Brain microvascular endothelial cell (primary cell): Measurements from ENCODE around the gene ONECUT3.
A peak's percentile ranks its signal among the peaks of the same experiment; 100 is the strongest.

Source experiments
- DNase-seq: peaks from one replicate; pipeline ENCODE4 v3.0.0-alpha.2; 2020
- H3K27ac ChIP-seq: fragments of 250-450 bp; sonication (Bioruptor Pico); 2 replicates; pipeline ENCODE4 v1.5.1; 2020; ENCODE audit warnings: mild to moderate bottlenecking, moderate library complexity
- H3K27me3 ChIP-seq: fragments of 250-450 bp; sonication (Bioruptor Pico); replicated peaks from 2 replicates; pipeline ENCODE4 v1.5.1; 2020; ENCODE audit warnings: mild to moderate bottlenecking
- H3K36me3 ChIP-seq: fragments of 250-450 bp; sonication (Bioruptor Pico); replicated peaks from 2 replicates; pipeline ENCODE4 v1.5.1; 2020; ENCODE audit warnings: mild to moderate bottlenecking
- H3K4me3 ChIP-seq: 2 replicates; pipeline ENCODE4 v1.5.1; 2011; ENCODE audit warnings: low read depth, mild to moderate bottlenecking, control low read depth, low read length, moderate library complexity
- in situ Hi-C: cut with HindIII; loops from 2 replicates; pipeline ENCODE4 v1.10.0; 2017; ENCODE audit warnings: low sequenced_read_pairs, low pct_ligation_motif_present
- TF ChIP-seq, protein P1 (sequence below): IDR thresholded peaks from 2 replicates; pipeline ENCODE4 v1.5.1; 2011; ENCODE audit warnings: low read depth, mild to moderate bottlenecking, moderate library complexity, low read length, control low read depth, inconsistent platforms; ENCODE audit errors: missing control alignments

The ONECUT3 gene

DNA sequence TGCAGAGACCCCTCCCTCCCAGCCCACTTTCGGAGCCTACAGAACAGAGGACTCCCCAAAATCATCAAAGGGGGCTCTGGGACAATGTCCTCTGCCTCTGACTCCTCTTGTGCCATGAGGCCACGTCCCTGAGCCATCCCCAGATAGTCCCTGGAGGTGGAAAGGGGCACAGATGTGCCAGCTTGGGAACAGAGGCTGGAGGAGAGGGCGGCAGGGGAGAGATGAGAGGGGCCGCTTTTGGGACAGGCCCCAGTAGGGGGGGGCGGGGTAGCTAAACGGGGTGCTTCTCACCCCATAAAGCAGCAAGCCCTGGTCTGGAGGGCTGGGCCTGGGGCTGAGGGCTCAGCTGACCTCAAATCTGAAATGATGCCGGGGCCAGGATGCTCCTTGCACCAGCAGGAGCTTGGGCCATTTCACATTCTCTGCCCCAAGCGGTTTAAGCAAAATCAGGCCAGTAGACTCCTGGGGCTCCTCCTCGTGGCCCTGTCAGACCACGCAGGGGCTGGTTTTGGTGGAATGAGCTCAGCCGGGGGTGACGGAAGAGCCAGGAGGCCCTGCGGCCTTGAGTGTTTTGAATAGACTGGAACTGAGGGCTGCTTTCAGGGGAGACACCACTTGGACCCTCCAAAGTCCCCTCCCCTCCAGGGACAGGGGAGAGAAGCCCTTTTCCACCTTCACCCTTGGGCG, 27.1 kb downstream of the ONECUT3 start:
- no peak for DNase-seq
- peaks cover 36% of the 10 kb centered on the region for H3K27me3 ChIP-seq
- H3K4me3 ChIP-seq = no peak overlapping the region
- H3K36me3 ChIP-seq = no peaks in the 10 kb centered on the region
- TF ChIP-seq, protein P1, sequence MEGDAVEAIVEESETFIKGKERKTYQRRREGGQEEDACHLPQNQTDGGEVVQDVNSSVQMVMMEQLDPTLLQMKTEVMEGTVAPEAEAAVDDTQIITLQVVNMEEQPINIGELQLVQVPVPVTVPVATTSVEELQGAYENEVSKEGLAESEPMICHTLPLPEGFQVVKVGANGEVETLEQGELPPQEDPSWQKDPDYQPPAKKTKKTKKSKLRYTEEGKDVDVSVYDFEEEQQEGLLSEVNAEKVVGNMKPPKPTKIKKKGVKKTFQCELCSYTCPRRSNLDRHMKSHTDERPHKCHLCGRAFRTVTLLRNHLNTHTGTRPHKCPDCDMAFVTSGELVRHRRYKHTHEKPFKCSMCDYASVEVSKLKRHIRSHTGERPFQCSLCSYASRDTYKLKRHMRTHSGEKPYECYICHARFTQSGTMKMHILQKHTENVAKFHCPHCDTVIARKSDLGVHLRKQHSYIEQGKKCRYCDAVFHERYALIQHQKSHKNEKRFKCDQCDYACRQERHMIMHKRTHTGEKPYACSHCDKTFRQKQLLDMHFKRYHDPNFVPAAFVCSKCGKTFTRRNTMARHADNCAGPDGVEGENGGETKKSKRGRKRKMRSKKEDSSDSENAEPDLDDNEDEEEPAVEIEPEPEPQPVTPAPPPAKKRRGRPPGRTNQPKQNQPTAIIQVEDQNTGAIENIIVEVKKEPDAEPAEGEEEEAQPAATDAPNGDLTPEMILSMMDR = peak; percentile 52
- H3K27ac ChIP-seq = no peak overlapping the region
- in situ Hi-C loops = no loop called here

DNA sequence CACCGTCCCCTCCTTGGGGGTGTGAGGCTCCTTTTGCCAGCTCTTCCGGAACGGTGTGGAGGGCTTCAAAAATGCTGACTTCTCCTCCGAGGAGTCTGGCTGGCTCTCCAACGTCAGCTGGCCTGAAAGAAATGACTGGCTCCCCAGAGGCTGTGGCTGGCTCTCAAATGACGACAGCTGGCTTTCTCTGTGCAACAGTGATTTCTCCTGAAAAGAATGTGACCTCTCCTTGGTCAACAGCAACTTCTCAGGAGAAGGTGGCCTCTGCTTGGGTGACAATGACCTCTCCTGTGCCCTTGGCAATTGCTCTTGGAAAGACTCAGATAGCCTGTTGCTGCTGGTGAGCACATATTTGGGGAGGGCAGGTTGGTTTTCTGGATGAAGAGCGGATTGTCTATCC, 29.2 kb downstream of the ONECUT3 start:
- Histone ChIP-seq H3K27ac (no peak overlapping the region), H3K4me3 (no peak overlapping the region), H3K27me3 (peaks cover 17% of the 10 kb centered on the region), H3K36me3 (no peaks in the 10 kb centered on the region)
- TF ChIP-seq, protein P1 = no peak
- in situ Hi-C loops = no loop called here
- no peak for DNase-seq

DNA sequence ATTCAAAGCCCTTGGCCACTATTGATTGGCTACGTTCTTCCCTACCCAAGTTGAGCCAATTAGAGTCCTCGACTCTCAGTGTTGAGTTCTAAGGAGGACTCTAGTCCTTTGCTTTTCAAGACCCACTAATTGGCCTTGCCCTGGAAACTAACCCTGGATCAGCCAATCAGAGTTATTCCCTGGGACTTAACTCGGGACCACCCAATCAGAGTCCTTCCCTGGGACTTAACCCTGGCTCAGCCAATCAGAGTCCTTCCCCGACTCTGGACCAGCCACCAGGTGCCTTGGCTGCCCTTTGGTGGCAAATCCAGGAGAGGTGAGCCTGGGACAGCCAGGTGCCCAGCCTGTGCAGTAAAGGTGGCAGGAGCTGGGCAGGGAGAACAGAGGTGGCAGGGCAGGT, 30.0 kb downstream of the ONECUT3 start:
- H3K36me3 ChIP-seq = no peaks in the 10 kb centered on the region
- no peak for DNase-seq
- no peak overlapping the region for H3K4me3 ChIP-seq
- TF ChIP-seq, protein P1 = no peak
- H3K27me3 ChIP-seq = peaks cover 14% of the 10 kb centered on the region
- in situ Hi-C loops = no loop called here
- no peak overlapping the region for H3K27ac ChIP-seq

DNA sequence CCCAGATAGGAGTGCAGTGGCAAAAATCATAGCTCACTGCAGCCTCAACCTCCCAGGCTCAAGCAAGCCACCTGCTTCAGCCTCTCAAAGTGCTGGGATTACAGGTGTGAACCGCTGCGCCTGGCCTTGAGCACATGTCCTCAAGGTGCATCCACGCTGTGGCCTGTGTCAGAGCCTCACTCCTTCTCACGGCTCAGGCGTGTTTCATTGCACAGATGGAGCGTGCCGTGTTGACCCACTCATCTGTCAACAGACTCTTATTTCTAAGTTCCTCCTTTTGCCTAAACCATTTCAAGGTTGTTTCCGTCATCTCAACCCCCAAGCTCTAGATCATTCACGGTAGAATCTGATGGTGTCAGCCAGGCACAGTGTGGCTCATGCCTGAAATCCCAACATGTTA, 30.6 kb downstream of the ONECUT3 start:
- no peaks in the 10 kb centered on the region for H3K36me3 ChIP-seq
- H3K27me3 ChIP-seq = peaks cover 14% of the 10 kb centered on the region
- TF ChIP-seq, protein P1 = no peak
- H3K27ac ChIP-seq = no peak overlapping the region
- DNase-seq = no peak
- in situ Hi-C loops = no loop called here
- H3K4me3 ChIP-seq = no peak overlapping the region

DNA sequence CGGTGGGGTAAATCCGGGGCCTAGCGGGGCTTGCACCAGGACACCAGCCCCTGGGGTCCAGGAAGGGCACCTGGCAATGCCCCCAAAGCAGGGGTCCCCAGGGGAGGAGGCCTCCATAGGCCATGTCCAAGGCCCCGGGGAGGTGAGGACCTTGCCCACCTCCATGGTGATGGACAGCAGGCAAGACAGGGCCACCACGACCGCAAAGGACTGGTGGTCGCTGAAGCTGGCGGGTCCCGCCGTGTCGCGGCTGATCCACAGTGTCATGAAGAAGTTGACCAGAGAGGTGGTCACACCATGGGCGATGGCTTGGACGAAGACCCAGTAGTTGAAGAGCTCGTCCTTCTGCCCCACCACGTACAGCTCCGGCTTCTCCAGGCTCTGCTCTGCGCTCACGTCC, 32.0 kb downstream of the ONECUT3 start:
- Histone ChIP-seq H3K4me3 (no peak overlapping the region), H3K36me3 (no peaks in the 10 kb centered on the region), H3K27ac (no peak overlapping the region), H3K27me3 (peaks cover 7% of the 10 kb centered on the region)
- in situ Hi-C loops = no loop called here
- TF ChIP-seq, protein P1 = no peak
- DNase-seq = no peak

DNA sequence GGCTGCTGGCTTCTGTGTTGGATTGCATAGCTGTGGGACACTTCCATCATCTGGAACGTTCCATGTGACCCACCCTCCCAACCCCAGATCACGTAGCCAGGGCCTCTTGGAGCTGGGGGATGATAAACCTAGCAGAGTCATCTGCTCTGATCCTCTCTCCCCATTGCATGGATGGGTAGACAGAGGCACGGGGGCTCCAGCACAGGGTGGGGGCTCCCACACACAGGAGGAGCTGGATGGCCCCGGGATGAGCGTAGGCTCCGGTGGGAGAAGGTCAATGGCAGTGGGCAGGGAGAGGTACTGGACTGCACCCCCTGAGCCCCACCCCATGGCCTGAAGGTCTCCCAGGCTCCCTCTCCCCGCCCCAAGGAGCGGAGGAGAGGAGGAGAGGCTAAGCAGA, 33.4 kb downstream of the ONECUT3 start:
- no peak for DNase-seq
- Histone ChIP-seq H3K36me3 (no peaks in the 10 kb centered on the region), H3K4me3 (no peak overlapping the region), H3K27me3 (peaks cover 6% of the 10 kb centered on the region), H3K27ac (no peak overlapping the region)
- TF ChIP-seq, protein P1 = no peak
- in situ Hi-C loops = no loop called here
